H1 (cell line): Measurements from ENCODE around the gene ADGRB3. TPM values are rescaled to one million over a fixed set of nuclear protein-coding genes. Genes with fewer than 3 reads are reported as not detected.

Source experiments
- CTCF ChIA-PET: fragments of 300-600 bp; sonication (Branson Sonifier 250); formaldehyde crosslinking; loops from one replicate; lab custom pipeline; 2021; ENCODE audit not compliant: partially characterized antibody; lab: Charles Lee
- POLR2A ChIA-PET: fragments of 300-600 bp; sonication (Branson Sonifier 250); formaldehyde crosslinking; loops from one replicate; lab custom pipeline; 2021; ENCODE audit warnings: inconsistent platforms; ENCODE audit not compliant: partially characterized antibody; lab: Charles Lee
- DNase-seq, 2 experiments: peaks; one replicate each; pipeline versions ENCODE4 v3.0.0 to v3.0.0-alpha.2; 2010 to 2022; ENCODE audit warnings: low spot score in 2 of 2, low read depth in 1 of 2, mixed read lengths in 1 of 2
- FAIRE-seq: peaks from 2 replicates; lab custom pipeline; 2011; peaks lifted over from hg19 to GRCh38; lab: Jason Lieb, UNC
- H2AFZ ChIP-seq: 2 replicates; pipeline ENCODE4 v1.8.1; 2012; ENCODE audit warnings: low read length, inconsistent platforms
- H2AK5ac ChIP-seq: 2 replicates; pipeline ENCODE4 v1.6.1; 2013; ENCODE audit warnings: low read depth, low read length
- H2BK120ac ChIP-seq: replicated peaks from 2 replicates; pipeline ENCODE3; 2013; ENCODE audit warnings: low read depth, low read length, inconsistent platforms
- H2BK12ac ChIP-seq: 2 replicates; pipeline ENCODE4 v1.6.1; 2013; ENCODE audit warnings: low read depth, low read length
- H2BK15ac ChIP-seq: 2 replicates; pipeline ENCODE4 v1.6.1; 2013; ENCODE audit warnings: low read length
- H2BK20ac ChIP-seq: 2 replicates; pipeline ENCODE4 v1.6.1; 2013; ENCODE audit warnings: low read length
- H2BK5ac ChIP-seq: 2 replicates; pipeline ENCODE4 v1.6.1; 2013; ENCODE audit warnings: low read depth, low read length
- H3K14ac ChIP-seq: 2 replicates; pipeline ENCODE4 v1.6.1; 2013; ENCODE audit warnings: inconsistent platforms; ENCODE audit not compliant: insufficient read length
- H3K18ac ChIP-seq: 2 replicates; pipeline ENCODE4 v1.6.1; 2013; ENCODE audit warnings: low read length; ENCODE audit errors: extremely low read depth
- H3K23ac ChIP-seq: 2 replicates; pipeline ENCODE4 v1.6.1; 2013; ENCODE audit warnings: inconsistent platforms; ENCODE audit not compliant: insufficient read length
- H3K23me2 ChIP-seq: 2 replicates; pipeline ENCODE4 v1.6.1; 2013; ENCODE audit warnings: low read depth, low read length
- H3K27ac ChIP-seq: 2 replicates; pipeline ENCODE4 v1.6.1; 2011; ENCODE audit warnings: low read depth, low read length, inconsistent platforms
- H3K27me3 ChIP-seq, 4 experiments: replicated peaks in 1 of 4; 1 replicate in 1 of 4; 2 replicates in 3 of 4; pipeline versions ENCODE4 v1.6.1 to v1.8.1; 2011 to 2013; ENCODE audit warnings: low read length in 3 of 4, mild to moderate bottlenecking in 3 of 4, inconsistent platforms in 2 of 4, mixed read lengths in 2 of 4, moderate library complexity in 1 of 4; ENCODE audit not compliant: control insufficient read depth in 3 of 4, insufficient read depth in 3 of 4; ENCODE audit errors: extremely low read depth in 1 of 4
- H3K36me3 ChIP-seq, 4 experiments: 2 replicates each; pipeline versions ENCODE4 v1.6.1 to v1.8.1; 2011 to 2013; ENCODE audit warnings: mild to moderate bottlenecking in 4 of 4, low read length in 3 of 4, moderate library complexity in 2 of 4, control low read depth in 1 of 4, inconsistent platforms in 1 of 4; ENCODE audit not compliant: insufficient read depth in 4 of 4, control insufficient read depth in 2 of 4
- H3K4ac ChIP-seq: replicated peaks from 2 replicates; pipeline ENCODE3; 2013; ENCODE audit warnings: low read length, low read depth, mixed read lengths, inconsistent platforms; ENCODE audit not compliant: insufficient read length
- H3K4me1 ChIP-seq, 4 experiments: replicated peaks in 1 of 4; 1 replicate in 1 of 4; 2 replicates in 3 of 4; pipeline versions ENCODE4 v1.6.1 to v1.8.1; 2011 to 2013; ENCODE audit warnings: low read length in 3 of 4, inconsistent platforms in 2 of 4, mixed read lengths in 1 of 4; ENCODE audit not compliant: insufficient read depth in 4 of 4, control insufficient read depth in 3 of 4
- H3K4me2 ChIP-seq, 2 experiments: 2 replicates each; pipeline versions ENCODE4 v1.6.1 to v1.8.1; 2011 to 2013; ENCODE audit warnings: low read depth in 2 of 2, low read length in 2 of 2, control low read depth in 1 of 2, inconsistent platforms in 1 of 2, mild to moderate bottlenecking in 1 of 2; ENCODE audit not compliant: insufficient read depth in 1 of 2
- H3K4me3 ChIP-seq, 4 experiments: fragments of 200-600, 300-600 bp in 1 of 4; sonication (generic), shearing (Covaris generic), sonication (Bioruptor Twin) in 1 of 4; 2 replicates each; pipeline versions ENCODE4 v1.5.1 to v1.8.1; 2011 to 2016; ENCODE audit warnings: low read length in 4 of 4, low read depth in 3 of 4, control low read depth in 2 of 4, inconsistent platforms in 2 of 4, mild to moderate bottlenecking in 2 of 4, mixed read lengths in 1 of 4, moderate library complexity in 1 of 4; ENCODE audit not compliant: insufficient read depth in 2 of 4; ENCODE audit errors: extremely low read depth in 1 of 4
- H3K56ac ChIP-seq: replicated peaks from 2 replicates; pipeline ENCODE3; 2013; ENCODE audit warnings: low read depth, mild to moderate bottlenecking, mixed read lengths, low read length, inconsistent platforms; ENCODE audit not compliant: insufficient read length
- H3K79me1 ChIP-seq: 2 replicates; pipeline ENCODE4 v1.6.1; 2013; ENCODE audit warnings: low read depth, low read length, control low read depth
- H3K79me2 ChIP-seq, 2 experiments: 2 replicates each; pipeline versions ENCODE4 v1.6.1 to v1.8.1; 2012 to 2013; ENCODE audit warnings: low read length in 2 of 2, mild to moderate bottlenecking in 2 of 2, inconsistent platforms in 1 of 2; ENCODE audit not compliant: insufficient read depth in 2 of 2, control insufficient read depth in 1 of 2
- H3K9ac ChIP-seq, 4 experiments: replicated peaks in 1 of 4; 1 replicate in 1 of 4; 2 replicates in 3 of 4; pipeline versions ENCODE4 v1.6.1 to v1.8.1; 2011 to 2013; ENCODE audit warnings: low read depth in 3 of 4, low read length in 3 of 4, control low read depth in 2 of 4, mild to moderate bottlenecking in 2 of 4, moderate library complexity in 2 of 4, inconsistent platforms in 1 of 4; ENCODE audit errors: extremely low read depth in 1 of 4
- H3K9me3 ChIP-seq, 2 experiments: 2 replicates each; pipeline versions ENCODE4 v1.6.1 to v1.8.1; 2012 to 2013; ENCODE audit warnings: mild to moderate bottlenecking in 2 of 2, moderate library complexity in 2 of 2, control low read depth in 1 of 2, inconsistent platforms in 1 of 2, low read depth in 1 of 2, low read length in 1 of 2, mixed read lengths in 1 of 2; ENCODE audit not compliant: insufficient read depth in 2 of 2
- H4K20me1 ChIP-seq, 2 experiments: replicated peaks in 1 of 2; 2 replicates each; pipeline versions ENCODE3 to v1.8.1; 2011 to 2013; ENCODE audit warnings: inconsistent platforms in 2 of 2, low read length in 2 of 2, mild to moderate bottlenecking in 1 of 2; ENCODE audit not compliant: insufficient read depth in 2 of 2, control insufficient read depth in 1 of 2
- H4K5ac ChIP-seq: 2 replicates; pipeline ENCODE4 v1.6.1; 2013; ENCODE audit warnings: low read length, low read depth, mixed read lengths, inconsistent platforms; ENCODE audit not compliant: insufficient read length
- H4K8ac ChIP-seq: 2 replicates; pipeline ENCODE4 v1.8.0; 2013; ENCODE audit warnings: mild to moderate bottlenecking, moderate library complexity, low read length, inconsistent platforms; ENCODE audit not compliant: insufficient read depth; ENCODE audit errors: extremely low read depth
- H4K91ac ChIP-seq: replicated peaks from 2 replicates; pipeline ENCODE3; 2013; ENCODE audit warnings: low read length, mixed read lengths, inconsistent platforms; ENCODE audit not compliant: insufficient read length
- CBX5 ChIP-seq: fragments of 300-800, 300-1000 bp; sonication (generic); IDR thresholded peaks from 2 replicates; pipeline ENCODE4 v1.7.1; 2016; ENCODE audit warnings: antibody characterized with exemption, low read length, low read depth
- YY1 ChIP-seq: IDR thresholded peaks from 2 replicates; pipeline ENCODE4 v1.6.1; 2011; ENCODE audit warnings: low read depth, mild to moderate bottlenecking, low read length
- WGBS, 2 experiments: shearing (Covaris generic) in 1 of 2; methylation state at CpG; one replicate each; pipeline versions ENCODE4 v1.1.6 to v1.1.7; 2013 to 2015; ENCODE audit warnings: low lambda C conversion rate in 2 of 2, mixed read lengths in 2 of 2, inconsistent platforms in 1 of 2, low coverage in 1 of 2, missing lambda C conversion rate in 1 of 2; ENCODE audit not compliant: insufficient replicate concordance in 2 of 2, insufficient coverage in 1 of 2, insufficient read length in 1 of 2; ENCODE audit errors: extremely low coverage in 1 of 2, missing lambda C conversion rate in 1 of 2; 5-methylcytosine and 5-hydroxymethylcytosine counted together
- polyA plus RNA-seq, 7 experiments: library from polyadenylated mRNA; depleted of rRNA in 3 of 7; stranded (reverse) in 5 of 7; unstranded in 2 of 7; fragments of >200 nt in 5 of 7; fragments of 200-250 nt in 2 of 7; gene quantifications; 1 replicate in 5 of 7; 2 replicates in 1 of 7; 4 replicates in 1 of 7; pipeline versions ENCODE4 v1.2.1 to v1.2.3, GENCODE V29; 2011 to 2013; ENCODE audit warnings: missing spikeins in 2 of 7, mixed read lengths in 2 of 7
- total RNA-seq: library from RNA; stranded (reverse); fragmentation: NEBNext Ultra II Directional; extraction: Animal tissue kit (Norgen Biotek cat#: 25700); gene quantifications from 2 replicates; pipeline ENCODE4 v1.2.1, GENCODE V29; 2021

ADGRB3 gene
- total and polyA plus RNA-seq, 2 of the 8 experiments (the other 6 are each of a cell fraction or from before 2014, with no cell fraction given) = 0.35 to 1.2 TPM

DNA sequence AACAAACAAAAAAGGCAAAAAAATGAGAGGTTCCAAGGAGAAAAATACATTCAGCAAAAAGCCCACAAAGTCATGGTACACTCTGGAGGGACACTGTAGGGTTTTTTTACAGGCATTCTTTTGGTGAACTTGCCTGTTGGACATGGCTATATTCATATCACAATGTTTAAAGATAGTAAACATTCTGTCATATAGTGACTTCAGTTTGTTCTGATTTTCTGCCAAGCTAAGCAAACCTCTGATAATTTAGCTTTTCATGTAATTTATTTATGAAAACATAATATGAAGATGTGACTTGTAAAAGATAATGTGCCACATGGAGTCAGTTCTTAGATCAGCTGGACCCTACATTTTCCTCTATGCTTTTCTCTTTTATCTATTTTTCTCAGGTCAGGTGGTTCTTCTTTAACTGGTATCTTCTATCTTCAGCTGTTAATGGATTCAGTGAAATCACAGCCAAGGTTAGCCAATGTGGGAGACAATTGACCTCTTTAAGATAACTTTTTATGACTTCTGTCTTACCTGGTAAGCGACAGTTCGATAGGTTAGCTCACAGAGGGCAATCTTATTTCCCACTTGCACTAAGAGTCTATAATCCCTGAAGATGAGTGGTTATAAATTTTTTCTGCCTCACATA is 87.9 kb downstream of the ADGRB3 start:
- Histone ChIP-seq H3K79me2 (no peaks in the 10 kb centered on the region), H3K27me3 (no peaks in the 10 kb centered on the region), H2BK5ac (no peak overlapping the region), H2AFZ (no peak overlapping the region), H3K23me2 (no peaks in the 10 kb centered on the region), H3K27ac (no peak overlapping the region), H4K8ac (no peak overlapping the region), H3K9ac (no peak overlapping the region), H4K20me1 (no peaks in the 10 kb centered on the region), H2AK5ac (no peak overlapping the region), H2BK15ac (no peak overlapping the region), H4K91ac (no peak overlapping the region), H3K4me2 (no peak overlapping the region), H3K4me3 (no peak overlapping the region), H3K14ac (no peak overlapping the region), H4K5ac (no peak overlapping the region), H2BK20ac (no peak overlapping the region), H3K18ac (no peak overlapping the region), H2BK120ac (no peak overlapping the region), H3K9me3 (no peaks in the 10 kb centered on the region), H3K79me1 (no peaks in the 10 kb centered on the region), H3K4me1 (no peaks in the 10 kb centered on the region), H2BK12ac (no peak overlapping the region), H3K23ac (no peak overlapping the region), H3K36me3 (no peaks in the 10 kb centered on the region), H3K56ac (no peak overlapping the region), H3K4ac (no peak overlapping the region)
- 95% methylated on average over 2 of the region's 2 CpGs; no CpG with 5 or more reads in 1 of the 2 experiments for whole genome bisulfite sequencing, 2 experiments
- CTCF ChIA-PET = interaction anchor here (1.1 kb wide), 1 partner anchor 17 kb away, joined by 3 read pairs; no protein-coding TSS in a partner anchor
- DNase-seq = no peak
- no peak for FAIRE-seq
- POLR2A ChIA-PET = no interaction called here
- TF ChIP-seq CBX5 = no peak
- no peak for TF ChIP-seq YY1
